T-helper 1 cell (primary cell): ENCODE data around the gene PRDX4.
A peak's percentile ranks its signal among the peaks of the same experiment; 100 is the strongest.
"Not testable (repeated sequence)": the region's sequence is repeated elsewhere in the genome, so short reads cannot be mapped to it uniquely, and the experiment has no call there.

Experiments used
- DNase-seq, 5 donors: peaks; one replicate each; pipeline ENCODE4 v3.0.0-alpha.2; 2012 to 2020

The PRDX4 gene

GRCh38 chrX:23676486-23676885, 9.2 kb downstream of the PRDX4 start:
- DNase-seq: not testable (repeated sequence)

GRCh38 chrX:23692166-23692565, 24.9 kb downstream of the PRDX4 start:
- DNase-seq: no peak

- DNase-seq: peak; percentile 8 to 35 (median 14)
Observed at GRCh38 chrX:23694606-23695005, 27.3 kb downstream of the PRDX4 start.

- DNase-seq: no peak
Observed at GRCh38 chrX:23699636-23700194, 32.4 kb downstream of the PRDX4 start.

- DNase-seq: no peak
Observed at GRCh38 chrX:23704673-23705206, 37.4 kb downstream of the PRDX4 start.

GRCh38 chrX:23705235-23705634, 37.9 kb downstream of the PRDX4 start:
- DNase-seq: no peak

- no peak for DNase-seq
Observed at GRCh38 chrX:23720117-23720677, 52.9 kb downstream of the PRDX4 start.

- DNase-seq: no peak
Observed at GRCh38 chrX:23726191-23726590, 58.9 kb downstream of the PRDX4 start.

- no peak for DNase-seq
Observed at GRCh38 chrX:23727206-23727605, 59.9 kb downstream of the PRDX4 start.

- no peak for DNase-seq
Observed at GRCh38 chrX:23729214-23729613, 61.9 kb downstream of the PRDX4 start.

GRCh38 chrX:23731951-23732350, 64.7 kb downstream of the PRDX4 start:
- no peak for DNase-seq

GRCh38 chrX:23732704-23733103, 65.4 kb downstream of the PRDX4 start:
- peak in 1 of 5 donors; percentile 82 for DNase-seq
